ENCODE results near the gene TEX10.

The TEX10 gene

DNA sequence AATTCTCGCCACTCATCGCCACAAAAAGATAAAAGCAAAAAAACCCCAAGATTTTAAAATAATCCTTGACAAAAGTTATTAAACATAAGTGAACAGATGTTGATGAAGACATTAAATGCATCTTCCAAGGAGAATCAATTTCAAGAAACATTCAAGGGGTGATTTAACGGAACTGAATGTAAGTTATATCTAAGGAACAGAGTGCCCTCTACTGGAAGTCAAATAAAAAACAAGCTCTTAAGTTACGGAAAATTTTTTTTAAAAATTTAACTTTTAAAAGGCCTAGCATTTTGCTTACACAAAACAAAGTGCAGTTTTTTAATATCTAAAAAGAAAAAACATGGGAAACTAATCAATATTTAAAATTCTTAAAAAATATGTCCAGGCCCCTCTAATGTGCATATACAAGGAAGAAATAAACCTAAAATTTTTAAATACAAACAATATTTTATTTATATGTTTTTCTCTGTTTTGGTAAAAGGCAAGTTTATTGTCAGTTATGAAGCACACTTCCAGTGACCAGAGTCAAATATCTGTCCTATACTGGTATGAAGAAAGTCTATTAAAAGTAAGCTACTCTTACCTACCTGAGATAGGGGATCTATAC lies 28.0 kb downstream of the TEX10 start:
- no peak overlapping the region for H3K27ac ChIP-seq
- TF ChIP-seq, protein P1, sequence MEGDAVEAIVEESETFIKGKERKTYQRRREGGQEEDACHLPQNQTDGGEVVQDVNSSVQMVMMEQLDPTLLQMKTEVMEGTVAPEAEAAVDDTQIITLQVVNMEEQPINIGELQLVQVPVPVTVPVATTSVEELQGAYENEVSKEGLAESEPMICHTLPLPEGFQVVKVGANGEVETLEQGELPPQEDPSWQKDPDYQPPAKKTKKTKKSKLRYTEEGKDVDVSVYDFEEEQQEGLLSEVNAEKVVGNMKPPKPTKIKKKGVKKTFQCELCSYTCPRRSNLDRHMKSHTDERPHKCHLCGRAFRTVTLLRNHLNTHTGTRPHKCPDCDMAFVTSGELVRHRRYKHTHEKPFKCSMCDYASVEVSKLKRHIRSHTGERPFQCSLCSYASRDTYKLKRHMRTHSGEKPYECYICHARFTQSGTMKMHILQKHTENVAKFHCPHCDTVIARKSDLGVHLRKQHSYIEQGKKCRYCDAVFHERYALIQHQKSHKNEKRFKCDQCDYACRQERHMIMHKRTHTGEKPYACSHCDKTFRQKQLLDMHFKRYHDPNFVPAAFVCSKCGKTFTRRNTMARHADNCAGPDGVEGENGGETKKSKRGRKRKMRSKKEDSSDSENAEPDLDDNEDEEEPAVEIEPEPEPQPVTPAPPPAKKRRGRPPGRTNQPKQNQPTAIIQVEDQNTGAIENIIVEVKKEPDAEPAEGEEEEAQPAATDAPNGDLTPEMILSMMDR (conservative IDR thresholded peaks at IDR 0.05; ENCODE audit: low read depth): peak; percentile 77
- CTCF ChIA-PET: interaction anchor here (0.6 to 1.8 kb wide), 15 partner anchors 9 to 1164 kb away, joined by 3 to 7 read pairs (median 4); partner anchors contain the start of gene TEX10
- DNase-seq (ENCODE audit: low spot score): peak; percentile 18
- POLR2A ChIA-PET (ENCODE audit: low non-redundant PET): no interaction called here

DNA sequence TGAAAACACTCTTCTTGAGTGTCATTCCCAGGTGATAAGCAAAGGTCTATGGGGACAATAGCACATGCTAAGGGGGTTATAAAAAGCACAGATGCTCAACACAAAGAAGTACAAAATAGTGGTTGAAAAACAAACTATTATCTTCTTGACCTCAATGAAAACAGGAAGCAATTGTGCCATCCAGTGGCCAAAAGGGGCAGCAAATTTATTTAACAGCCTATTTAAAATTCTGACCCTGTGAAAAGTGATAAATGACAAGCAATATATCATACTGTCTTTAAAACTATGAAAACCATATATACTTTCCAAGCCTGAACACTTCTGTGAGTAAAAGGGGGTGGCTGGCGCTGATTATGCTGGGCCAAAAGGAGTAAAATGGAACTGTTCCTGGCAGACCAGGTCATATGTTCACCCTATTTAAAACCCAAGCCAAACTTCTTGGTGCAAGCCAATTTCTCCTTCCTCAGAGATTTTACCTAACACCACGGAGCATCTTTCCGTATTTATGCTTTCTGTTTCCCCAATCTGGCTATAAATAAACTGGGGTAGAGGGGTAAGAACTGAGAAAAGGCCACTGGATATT lies 29.7 kb downstream of the TEX10 start:
- TF ChIP-seq, protein P1 (conservative IDR thresholded peaks at IDR 0.05; ENCODE audit: low read depth): peak; percentile 89
- ChIA-PET POLR2A (ENCODE audit: low non-redundant PET) (no interaction called here), CTCF (interaction anchor here (0.6 to 1.2 kb wide), 4 partner anchors 53 to 1151 kb away, joined by 3 to 6 read pairs (median 3); no protein-coding TSS in a partner anchor)
- no peak overlapping the region for H3K27ac ChIP-seq
- DNase-seq (ENCODE audit: low spot score): peak; percentile 39

DNA sequence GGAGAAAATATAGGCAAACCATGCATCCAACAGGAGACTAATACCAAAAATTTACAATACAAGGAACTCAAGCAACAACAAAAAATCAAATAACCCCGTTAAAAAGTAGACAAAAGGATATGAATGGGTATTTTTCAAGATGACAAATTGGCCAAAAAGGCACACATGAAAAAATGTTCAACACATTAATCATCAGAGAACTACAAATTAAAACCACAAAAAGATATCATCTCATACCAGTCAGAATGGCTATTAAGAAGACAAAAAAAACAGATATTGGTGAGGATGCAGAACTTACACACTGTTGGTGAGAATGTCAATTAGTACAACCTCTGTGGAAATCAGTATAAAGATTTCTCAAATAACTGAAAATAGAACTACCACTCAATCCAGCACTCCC lies 35.0 kb downstream of the TEX10 start:
- ChIA-PET CTCF (interaction anchor here (0.6 to 0.7 kb wide), 2 partner anchors 384 to 801 kb away, joined by 5 to 6 read pairs; no protein-coding TSS in a partner anchor), POLR2A (ENCODE audit: low non-redundant PET) (no interaction called here)
- no peak overlapping the region for H3K27ac ChIP-seq
- no peak for DNase-seq (ENCODE audit: low spot score)
- TF ChIP-seq, protein P1 (conservative IDR thresholded peaks at IDR 0.05; ENCODE audit: low read depth): no peak

DNA sequence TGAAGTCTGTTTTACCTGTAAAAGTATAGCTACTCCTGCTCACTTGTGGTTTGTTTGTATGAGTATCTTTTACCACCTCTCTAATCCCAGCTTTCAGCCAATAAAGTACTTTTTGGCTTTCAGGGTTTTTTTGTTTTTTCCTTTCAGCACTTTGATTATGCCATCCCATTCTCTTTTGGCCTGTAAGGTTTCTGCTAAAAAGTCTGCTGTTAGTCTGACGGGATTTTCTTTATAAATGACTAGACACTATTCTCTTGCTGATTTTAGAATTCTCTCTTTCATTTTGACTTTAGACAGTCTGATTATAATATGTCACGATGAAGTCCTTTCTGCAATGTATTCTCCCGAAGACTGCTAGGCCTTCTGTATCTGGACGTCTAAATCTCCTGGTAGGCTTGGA lies 37.2 kb downstream of the TEX10 start:
- TF ChIP-seq, protein P1 (conservative IDR thresholded peaks at IDR 0.05; ENCODE audit: low read depth): no peak
- ChIA-PET POLR2A (ENCODE audit: low non-redundant PET) (no interaction called here), CTCF (interaction anchor here (1.2 kb wide), 1 partner anchor 10 kb away, joined by 7 read pairs; no protein-coding TSS in a partner anchor)
- no peak overlapping the region for H3K27ac ChIP-seq
- DNase-seq (ENCODE audit: low spot score): no peak

DNA sequence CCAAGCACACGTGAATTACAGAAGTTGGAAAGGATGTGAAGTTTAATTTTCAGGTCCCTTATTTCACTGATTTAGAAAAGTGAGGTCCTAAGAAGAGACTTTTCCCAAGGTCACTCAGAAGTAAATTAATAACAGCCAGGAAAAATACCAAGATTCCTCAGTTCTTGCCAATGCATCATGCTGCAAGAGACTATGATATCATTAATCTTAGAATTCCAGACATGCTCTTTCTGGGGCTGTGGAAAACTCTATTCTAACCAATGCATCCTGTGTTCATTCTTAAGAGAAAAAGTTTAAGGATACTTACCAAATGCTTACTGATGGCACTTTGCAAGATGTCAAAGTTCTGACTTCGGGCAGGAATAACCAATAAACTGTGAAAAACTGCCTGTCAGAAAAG lies 42.8 kb downstream of the TEX10 start:
- H3K27ac ChIP-seq: no peak overlapping the region
- no peak for DNase-seq (ENCODE audit: low spot score)
- POLR2A ChIA-PET (ENCODE audit: low non-redundant PET): no interaction called here
- CTCF ChIA-PET: no interaction called here
- TF ChIP-seq, protein P1 (conservative IDR thresholded peaks at IDR 0.05; ENCODE audit: low read depth): no peak

DNA sequence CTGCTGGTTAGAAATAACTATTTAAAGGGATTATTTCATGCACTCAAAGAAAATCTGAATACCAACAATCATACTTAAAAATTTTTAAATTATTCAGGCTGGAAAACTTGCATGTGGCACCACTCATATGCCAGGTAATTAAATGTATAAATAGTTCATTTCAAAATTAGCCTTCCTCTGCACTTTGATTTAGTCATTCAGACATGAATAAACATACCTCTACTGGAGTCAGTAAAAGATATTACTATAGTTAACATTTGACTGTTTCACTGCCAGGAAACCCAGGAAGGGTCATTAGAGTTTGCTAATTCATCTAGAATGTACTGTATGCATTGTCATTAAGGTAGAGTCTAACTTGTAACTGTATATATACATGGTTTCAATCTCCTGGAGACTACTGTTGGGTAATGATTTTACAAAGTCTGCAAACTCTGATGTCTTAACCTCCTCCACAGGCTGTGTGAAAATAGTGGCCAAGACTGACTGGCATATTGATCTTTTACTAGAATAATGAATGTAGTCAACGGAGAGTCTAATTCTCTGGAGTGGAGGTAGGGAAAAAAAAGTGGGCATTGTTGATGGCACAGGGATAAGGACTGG lies 43.7 kb downstream of the TEX10 start:
- CTCF ChIA-PET: no interaction called here
- H3K27ac ChIP-seq: no peak overlapping the region
- POLR2A ChIA-PET (ENCODE audit: low non-redundant PET): no interaction called here
- DNase-seq (ENCODE audit: low spot score): no peak
- TF ChIP-seq, protein P1 (conservative IDR thresholded peaks at IDR 0.05; ENCODE audit: low read depth): no peak

Measured in RWPE1 (cell line).